IMR-90 (cell line): Measurements from ENCODE around the gene RAB6C. TPM values are rescaled to one million over a fixed set of nuclear protein-coding genes. Genes with fewer than 3 reads are reported as not detected.

Experiments used
- ATAC-seq: fragments of 200-7000 bp; cut with Tn5 transposase; 2 replicates; pipeline ENCODE4 v1.9.1; 2020; ENCODE audit warnings: low read depth, mild to moderate bottlenecking, moderate library complexity
- BruUV-seq: library from RNA; stranded (reverse); fragments of 400-500 nt; replicated peaks from 2 replicates; lab custom pipeline; 2021; lab: Mats Ljungman, UMichigan
- CTCF ChIA-PET: fragments of 300-600 bp; formaldehyde crosslinking; extraction: SDS; loops from one replicate; lab custom pipeline; 2021; ENCODE audit warnings: antibody characterized with exemption; lab: Yijun Ruan, JAX
- POLR2A ChIA-PET: fragments of 300-600 bp; sonication (Branson Sonifier 250); formaldehyde crosslinking; loops from one replicate; lab custom pipeline; 2022; ENCODE audit warnings: antibody characterized with exemption; ENCODE audit not compliant: unreplicated experiment; lab: Charles Lee
- DNase-seq: peaks from one replicate; pipeline ENCODE4 v3.0.0; 2013
- H2AFZ ChIP-seq: replicated peaks from 2 replicates; pipeline ENCODE3; 2013; ENCODE audit warnings: low read length, mild to moderate bottlenecking; ENCODE audit not compliant: poor library complexity
- H2AK5ac ChIP-seq: 2 replicates; pipeline ENCODE4 v1.6.1; 2013; ENCODE audit warnings: low read depth, low read length, inconsistent platforms
- H2AK9ac ChIP-seq: replicated peaks from 2 replicates; pipeline ENCODE3; 2013; ENCODE audit warnings: mild to moderate bottlenecking, low read depth, low read length, moderate library complexity; ENCODE audit not compliant: poor library complexity
- H2BK120ac ChIP-seq: 2 replicates; pipeline ENCODE4 v1.6.1; 2013; ENCODE audit warnings: low read depth, low read length, inconsistent platforms
- H2BK15ac ChIP-seq: 3 replicates; pipeline ENCODE4 v1.6.1; 2013; ENCODE audit warnings: low read depth, low read length, inconsistent platforms
- H2BK20ac ChIP-seq: 2 replicates; pipeline ENCODE4 v1.6.1; 2013; ENCODE audit warnings: low read depth, mild to moderate bottlenecking, inconsistent platforms, low read length, moderate library complexity
- H2BK5ac ChIP-seq: 2 replicates; pipeline ENCODE4 v1.6.1; 2013; ENCODE audit warnings: mild to moderate bottlenecking, low read depth, low read length, inconsistent platforms; ENCODE audit not compliant: poor library complexity, severe bottlenecking
- H3K14ac ChIP-seq: replicated peaks from 2 replicates; pipeline ENCODE4 v1.6.1; 2013; ENCODE audit warnings: low read depth, low read length, inconsistent platforms
- H3K18ac ChIP-seq: 2 replicates; pipeline ENCODE4 v1.6.1; 2013; ENCODE audit warnings: low read depth, low read length, control low read depth
- H3K23ac ChIP-seq: 2 replicates; pipeline ENCODE4 v1.6.1; 2013; ENCODE audit warnings: low read depth, low read length, inconsistent platforms
- H3K27ac ChIP-seq: 2 replicates; pipeline ENCODE4 v1.5.1; 2013; ENCODE audit warnings: mild to moderate bottlenecking, control low read depth, low read length; ENCODE audit not compliant: insufficient read depth
- H3K27me3 ChIP-seq: 2 replicates; pipeline ENCODE4 v1.6.1; 2013; ENCODE audit warnings: low read length; ENCODE audit not compliant: control insufficient read depth, insufficient read depth
- H3K36me3 ChIP-seq: 2 replicates; pipeline ENCODE4 v1.6.1; 2013; ENCODE audit warnings: low read length, mixed read lengths; ENCODE audit not compliant: control insufficient read depth, insufficient read depth
- H3K4ac ChIP-seq: 2 replicates; pipeline ENCODE4 v1.6.1; 2013; ENCODE audit warnings: low read depth, low read length, inconsistent platforms
- H3K4me1 ChIP-seq: 2 replicates; pipeline ENCODE4 v1.6.1; 2013; ENCODE audit warnings: low read length, mixed read lengths; ENCODE audit not compliant: control insufficient read depth, insufficient read depth
- H3K4me2 ChIP-seq: 2 replicates; pipeline ENCODE4 v1.6.1; 2013; ENCODE audit warnings: low read depth, mild to moderate bottlenecking, control low read depth, low read length, moderate library complexity
- H3K4me3 ChIP-seq: 2 replicates; pipeline ENCODE4 v1.5.1; 2013; ENCODE audit warnings: low read depth, mild to moderate bottlenecking, control low read depth, low read length, moderate library complexity; ENCODE audit not compliant: insufficient read depth
- H3K56ac ChIP-seq: 2 replicates; pipeline ENCODE4 v1.6.1; 2013; ENCODE audit warnings: low read length, inconsistent platforms; ENCODE audit not compliant: insufficient read depth; ENCODE audit errors: extremely low read depth
- H3K79me1 ChIP-seq, 2 experiments: 2 replicates each; pipeline ENCODE4 v1.6.1; 2013; ENCODE audit warnings: low read length in 2 of 2, inconsistent platforms in 1 of 2, low read depth in 1 of 2
- H3K9ac ChIP-seq: 2 replicates; pipeline ENCODE4 v1.6.1; 2013; ENCODE audit warnings: low read depth, low read length, control low read depth
- H3K9me1 ChIP-seq: 2 replicates; pipeline ENCODE4 v1.6.1; 2013; ENCODE audit warnings: low read length, inconsistent platforms; ENCODE audit not compliant: insufficient read depth
- H3K9me3 ChIP-seq: 2 replicates; pipeline ENCODE4 v1.6.1; 2013; ENCODE audit warnings: low read length; ENCODE audit not compliant: control insufficient read depth, insufficient read depth
- H4K20me1 ChIP-seq: 2 replicates; pipeline ENCODE4 v1.6.1; 2013; ENCODE audit warnings: low read length, inconsistent platforms; ENCODE audit not compliant: insufficient read depth
- H4K5ac ChIP-seq: 2 replicates; pipeline ENCODE4 v1.6.1; 2013; ENCODE audit warnings: mild to moderate bottlenecking, low read depth, low read length, control low read depth
- H4K8ac ChIP-seq, 2 experiments: 2 replicates each; pipeline ENCODE4 v1.6.1; 2013; ENCODE audit warnings: low read depth in 2 of 2, low read length in 2 of 2, control low read depth in 1 of 2, inconsistent platforms in 1 of 2
- H4K91ac ChIP-seq: 2 replicates; pipeline ENCODE4 v1.6.1; 2013; ENCODE audit warnings: low read depth, low read length, inconsistent platforms; ENCODE audit not compliant: insufficient read depth
- BHLHE40 ChIP-seq: fragments of 150-350 bp; IDR thresholded peaks from 2 replicates; pipeline ENCODE4 v1.6.1; 2016; ENCODE audit warnings: mild to moderate bottlenecking, low read depth, low read length
- FOS ChIP-seq: fragments of 150-350 bp; IDR thresholded peaks from 2 replicates; pipeline ENCODE4 v1.6.1; 2016; ENCODE audit warnings: low read depth, low read length
- MAFK ChIP-seq: IDR thresholded peaks from 2 replicates; pipeline ENCODE4 v1.6.1; 2012; ENCODE audit warnings: low read depth, low read length, improper control_type of control experiment
- NFE2L2 ChIP-seq: fragments of 150-350 bp; IDR thresholded peaks from 2 replicates; pipeline ENCODE4 v1.6.1; 2016; ENCODE audit warnings: low read depth, mild to moderate bottlenecking, low read length
- RFX5 ChIP-seq: IDR thresholded peaks from 2 replicates; pipeline ENCODE4 v1.8.0; 2012; ENCODE audit warnings: low read depth, mild to moderate bottlenecking, low read length, moderate library complexity
- WGBS, 2 experiments: methylation state at CpG; one replicate each; pipeline versions ENCODE4 v1.1.5 to v1.1.7; 2013; ENCODE audit warnings: missing lambda C conversion rate in 2 of 2; ENCODE audit not compliant: insufficient read length in 1 of 2; ENCODE audit errors: extremely low coverage in 2 of 2; 5-methylcytosine and 5-hydroxymethylcytosine counted together
- dilution Hi-C: fragments of 300-500 bp; cut with HindIII; formaldehyde crosslinking; loops from one replicate; pipeline ENCODE4 v1.14.3; 2018; ENCODE audit warnings: low sequenced_read_pairs; ENCODE audit not compliant: unreplicated experiment
- in situ Hi-C: fragments of 300-500 bp; cut with MboI; formaldehyde crosslinking; loops from 3 replicates; pipeline ENCODE4 v1.14.3; 2019; ENCODE audit warnings: low sequenced_read_pairs, inconsistent platforms, mixed read lengths
- intact Hi-C: fragments of 100-400 bp; cut with micrococcal nuclease; formaldehyde crosslinking; loops from 2 replicates; pipeline ENCODE4 v1.10.0; 2022
- polyA plus RNA-seq, 3 experiments: library from polyadenylated mRNA; depleted of rRNA; stranded (reverse); fragments of >200 nt; gene quantifications; 2 replicates each; pipeline ENCODE4 v1.2.3, GENCODE V29; 2012; ENCODE audit warnings: low replicate concordance in 1 of 3
- total RNA-seq: library from RNA; depleted of rRNA; stranded (reverse); fragments of >200 nt; gene quantifications from 2 replicates; pipeline ENCODE4 v1.2.3, GENCODE V29; 2012

The RAB6C gene
- total and polyA plus RNA-seq, 2 of the 4 experiments (the other 2 are of a cell fraction): not detected

DNA sequence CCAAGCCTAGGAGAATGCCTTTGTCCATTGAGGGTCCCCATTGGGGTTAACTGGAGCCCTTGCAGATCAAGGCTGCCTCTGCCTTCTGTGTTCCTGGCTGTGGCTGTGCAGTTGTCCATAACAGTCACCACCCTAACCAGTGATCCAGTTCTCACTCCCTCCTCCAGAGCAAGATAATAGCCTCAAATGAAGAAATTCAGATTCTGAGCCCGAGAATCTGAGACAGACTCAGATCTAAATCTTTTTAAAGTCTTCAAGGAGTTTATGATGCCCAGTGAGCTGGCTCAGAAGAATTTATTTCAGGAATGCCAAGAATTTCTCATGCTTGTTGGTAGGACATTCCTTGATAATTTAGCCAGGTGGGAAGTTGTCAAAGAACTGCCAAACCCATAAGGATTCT, 44.3 kb upstream of the RAB6C start:
- no peak overlapping the region for H2AK5ac ChIP-seq

More for the DNA sequence above, 44.3 kb upstream of the RAB6C start:
- no peaks in the 10 kb centered on the region for H3K79me1 ChIP-seq
- H3K4ac ChIP-seq: no peak overlapping the region
- H4K20me1 ChIP-seq: no peaks in the 10 kb centered on the region
- H2BK20ac ChIP-seq: no peak overlapping the region
- H4K8ac ChIP-seq: no peak overlapping the region
- no peak for ATAC-seq
- no CpG with 5 or more reads among the region's 1 CpG for WGBS, 2 experiments
- no peaks in the 10 kb centered on the region for H3K36me3 ChIP-seq
- H3K27ac ChIP-seq: no peak overlapping the region
- no peak overlapping the region for H3K4me2 ChIP-seq
- no peaks in the 10 kb centered on the region for H3K9me3 ChIP-seq
- H3K4me3 ChIP-seq: no peak overlapping the region
- CTCF ChIA-PET: no interaction called here
- H2AK9ac ChIP-seq: no peak overlapping the region
- H2BK120ac ChIP-seq: no peak overlapping the region
- H3K56ac ChIP-seq: no peak overlapping the region
- H4K5ac ChIP-seq: no peak overlapping the region
- H3K18ac ChIP-seq: no peak overlapping the region
- in situ Hi-C loops (no loop called here), intact Hi-C loops (no loop called here), dilution Hi-C loops (no loop called here)
- no peak overlapping the region for H4K91ac ChIP-seq
- POLR2A ChIA-PET: no interaction called here
- H2BK15ac ChIP-seq: no peak overlapping the region
- H3K27me3 ChIP-seq: no peaks in the 10 kb centered on the region
- TF ChIP-seq FOS (no peak), RFX5 (no peak), BHLHE40 (no peak), NFE2L2 (no peak), MAFK (no peak)
- no peak overlapping the region for H3K9ac ChIP-seq
- no peak overlapping the region for H3K14ac ChIP-seq
- H2BK5ac ChIP-seq: no peak overlapping the region
- no peaks in the 10 kb centered on the region for H3K4me1 ChIP-seq
- no peak overlapping the region for H3K23ac ChIP-seq
- no TSS peak for BruUV-seq
- no peak overlapping the region for H2AFZ ChIP-seq
- H3K9me1 ChIP-seq: no peaks in the 10 kb centered on the region
- no peak for DNase-seq
